ENCODE results near the gene NYNRIN. TPM values are rescaled to one million over a fixed set of nuclear protein-coding genes. Genes with fewer than 3 reads are reported as not detected.
"Not testable (repeated sequence)": the region's sequence is repeated elsewhere in the genome, so short reads cannot be mapped to it uniquely, and the experiment has no call there.

The NYNRIN gene
- polyA plus RNA-seq, 1 donor from 2014 or later = 5.7 TPM

GRCh38 chr14:24369907-24370687 is 28.7 kb upstream of the NYNRIN start:
- H4K20me1 ChIP-seq (ENCODE audit: insufficient read depth) = no peaks in the 10 kb centered on the region
- H3F3A ChIP-seq (ENCODE audit: insufficient read depth, low read length, poor library complexity, severe bottlenecking) = no peaks in the 10 kb centered on the region
- H3K9ac ChIP-seq (ENCODE audit: low read length) = no peak overlapping the region
- peaks cover 22% of the 10 kb centered on the region for H3K27me3 ChIP-seq (ENCODE audit: insufficient read depth, low read depth, low read length)
- no peaks in the 10 kb centered on the region for H3K9me3 ChIP-seq (ENCODE audit: low read length)
- H3K36me3 ChIP-seq (ENCODE audit: insufficient read depth, low read length) = no peaks in the 10 kb centered on the region
- no peaks in the 10 kb centered on the region for H3K79me2 ChIP-seq (replicated peaks; ENCODE audit: insufficient read depth, low read length)
- H3K9me2 ChIP-seq (ENCODE audit: insufficient read depth, low read length) = no peaks in the 10 kb centered on the region
- TF ChIP-seq RAD21 (conservative IDR thresholded peaks at IDR 0.05) (no peak), TAF1 (IDR thresholded peaks at IDR 0.05; ENCODE audit: low read depth) (no peak), POLR2AphosphoS5 (IDR thresholded peaks at IDR 0.05) (no peak), EP300 (conservative IDR thresholded peaks at IDR 0.05; ENCODE audit: poor library complexity, severe bottlenecking) (no peak), SMC3 (conservative IDR thresholded peaks at IDR 0.05; ENCODE audit: poor library complexity) (no peak), EZH2 (IDR thresholded peaks at IDR 0.05; ENCODE audit: borderline replicate concordance, insufficient read depth, low read length, poor library complexity, severe bottlenecking) (no peak), MXI1 (conservative IDR thresholded peaks at IDR 0.05; ENCODE audit: poor library complexity, severe bottlenecking) (no peak), REST (IDR thresholded peaks at IDR 0.05; ENCODE audit: borderline replicate concordance) (no peak)
- TF ChIP-seq, protein P1, sequence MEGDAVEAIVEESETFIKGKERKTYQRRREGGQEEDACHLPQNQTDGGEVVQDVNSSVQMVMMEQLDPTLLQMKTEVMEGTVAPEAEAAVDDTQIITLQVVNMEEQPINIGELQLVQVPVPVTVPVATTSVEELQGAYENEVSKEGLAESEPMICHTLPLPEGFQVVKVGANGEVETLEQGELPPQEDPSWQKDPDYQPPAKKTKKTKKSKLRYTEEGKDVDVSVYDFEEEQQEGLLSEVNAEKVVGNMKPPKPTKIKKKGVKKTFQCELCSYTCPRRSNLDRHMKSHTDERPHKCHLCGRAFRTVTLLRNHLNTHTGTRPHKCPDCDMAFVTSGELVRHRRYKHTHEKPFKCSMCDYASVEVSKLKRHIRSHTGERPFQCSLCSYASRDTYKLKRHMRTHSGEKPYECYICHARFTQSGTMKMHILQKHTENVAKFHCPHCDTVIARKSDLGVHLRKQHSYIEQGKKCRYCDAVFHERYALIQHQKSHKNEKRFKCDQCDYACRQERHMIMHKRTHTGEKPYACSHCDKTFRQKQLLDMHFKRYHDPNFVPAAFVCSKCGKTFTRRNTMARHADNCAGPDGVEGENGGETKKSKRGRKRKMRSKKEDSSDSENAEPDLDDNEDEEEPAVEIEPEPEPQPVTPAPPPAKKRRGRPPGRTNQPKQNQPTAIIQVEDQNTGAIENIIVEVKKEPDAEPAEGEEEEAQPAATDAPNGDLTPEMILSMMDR (IDR thresholded peaks at IDR 0.05; ENCODE audit: poor library complexity, severe bottlenecking) = no peak
- no peak overlapping the region for H2AFZ ChIP-seq (ENCODE audit: low read depth, low read length)
- H3K27ac ChIP-seq (ENCODE audit: low read length) = no peak overlapping the region
- H3K4me2 ChIP-seq (ENCODE audit: low read length) = no peak overlapping the region
- no peak overlapping the region for H3K4me3 ChIP-seq (ENCODE audit: low read length)

- Histone ChIP-seq H3K9me3 (ENCODE audit: low read length) (no peaks in the 10 kb centered on the region), H3F3A (ENCODE audit: insufficient read depth, low read length, poor library complexity, severe bottlenecking) (no peaks in the 10 kb centered on the region), H3K4me3 (ENCODE audit: low read length) (no peak overlapping the region), H3K4me2 (ENCODE audit: low read length) (no peak overlapping the region), H4K20me1 (ENCODE audit: insufficient read depth) (no peaks in the 10 kb centered on the region), H3K9me2 (ENCODE audit: insufficient read depth, low read length) (no peaks in the 10 kb centered on the region), H2AFZ (ENCODE audit: low read depth, low read length) (no peak overlapping the region), H3K27ac (ENCODE audit: low read length) (no peak overlapping the region), H3K36me3 (ENCODE audit: insufficient read depth, low read length) (no peaks in the 10 kb centered on the region), H3K9ac (ENCODE audit: low read length) (no peak overlapping the region), H3K79me2 (replicated peaks; ENCODE audit: insufficient read depth, low read length) (no peaks in the 10 kb centered on the region), H3K27me3 (ENCODE audit: insufficient read depth, low read depth, low read length) (peaks cover 20% of the 10 kb centered on the region)
- TF ChIP-seq MXI1 (conservative IDR thresholded peaks at IDR 0.05; ENCODE audit: poor library complexity, severe bottlenecking) (no peak), POLR2AphosphoS5 (IDR thresholded peaks at IDR 0.05) (no peak), RAD21 (conservative IDR thresholded peaks at IDR 0.05) (no peak), SMC3 (conservative IDR thresholded peaks at IDR 0.05; ENCODE audit: poor library complexity) (no peak)
Measured at GRCh38 chr14:24370748-24371147, 28.1 kb upstream of the NYNRIN start.

GRCh38 chr14:24371605-24372004 is 27.2 kb upstream of the NYNRIN start:
- H3K27me3 ChIP-seq (ENCODE audit: insufficient read depth, low read depth, low read length) = peaks cover 12% of the 10 kb centered on the region
- H4K20me1 ChIP-seq (ENCODE audit: insufficient read depth); H3K79me2 ChIP-seq (replicated peaks; ENCODE audit: insufficient read depth, low read length); H3K36me3 ChIP-seq (ENCODE audit: insufficient read depth, low read length); H3K4me2 ChIP-seq (ENCODE audit: low read length); H2AFZ ChIP-seq (ENCODE audit: low read depth, low read length); H3K27ac ChIP-seq (ENCODE audit: low read length); H3F3A ChIP-seq (ENCODE audit: insufficient read depth, low read length, poor library complexity, severe bottlenecking); H3K9me3 ChIP-seq (ENCODE audit: low read length); H3K9me2 ChIP-seq (ENCODE audit: insufficient read depth, low read length); H3K9ac ChIP-seq (ENCODE audit: low read length); H3K4me3 ChIP-seq (ENCODE audit: low read length): not testable (repeated sequence)

Measured in neural cell (in vitro differentiated cells).